Karpas-422 (cell line): ENCODE results near the gene BAD. TPM values are rescaled to one million over a fixed set of nuclear protein-coding genes. Genes with fewer than 3 reads are reported as not detected.
A peak's percentile ranks its signal among the peaks of the same experiment; 100 is the strongest.

Experiments used
- DNase-seq: peaks from one replicate; pipeline ENCODE4 v3.0.0-alpha.2; 2015
- H2AFZ ChIP-seq: fragments of 200-600 bp; sonication (generic); 2 replicates; pipeline ENCODE4 v1.6.1; 2014; ENCODE audit warnings: antibody characterized with exemption, low read length, mixed read lengths
- H3K27ac ChIP-seq: fragments of 200-600 bp; sonication (generic); 2 replicates; pipeline ENCODE4 v1.5.1; 2014; ENCODE audit warnings: mild to moderate bottlenecking, low read length, moderate library complexity
- H3K27me3 ChIP-seq: fragments of 200-600 bp; sonication (generic); 2 replicates; pipeline ENCODE4 v1.6.1; 2014; ENCODE audit warnings: low read length, mixed read lengths
- H3K36me3 ChIP-seq: fragments of 200-600 bp; sonication (generic); 2 replicates; pipeline ENCODE4 v1.6.1; 2014; ENCODE audit warnings: low read length, mixed read lengths; ENCODE audit not compliant: insufficient read depth
- H3K4me1 ChIP-seq: fragments of 200-600 bp; sonication (generic); 2 replicates; pipeline ENCODE4 v1.6.1; 2014; ENCODE audit warnings: mild to moderate bottlenecking, low read length, mixed read lengths
- H3K4me2 ChIP-seq: fragments of 200-600 bp; sonication (generic); 2 replicates; pipeline ENCODE4 v1.6.1; 2014; ENCODE audit warnings: low read length, low read depth, mild to moderate bottlenecking; ENCODE audit not compliant: poor library complexity, severe bottlenecking
- H3K4me3 ChIP-seq: fragments of 200-600 bp; sonication (generic); 2 replicates; pipeline ENCODE4 v1.5.1; 2014; ENCODE audit warnings: mild to moderate bottlenecking, antibody characterized with exemption, low read length, mixed read lengths
- H3K79me2 ChIP-seq: fragments of 200-600 bp; sonication (generic); 2 replicates; pipeline ENCODE4 v1.6.1; 2014; ENCODE audit warnings: mild to moderate bottlenecking, low read length, mixed read lengths
- H3K9ac ChIP-seq: fragments of 200-600 bp; sonication (generic); 2 replicates; pipeline ENCODE4 v1.6.0; 2014; ENCODE audit warnings: low read length
- H3K9me2 ChIP-seq: fragments of 200-600 bp; sonication (generic), shearing (Covaris generic); replicated peaks from 2 replicates; pipeline ENCODE4 v1.6.0; 2014; ENCODE audit warnings: mild to moderate bottlenecking, low read length, moderate library complexity; ENCODE audit not compliant: insufficient read depth
- H3K9me3 ChIP-seq: fragments of 300-700, 200-600 bp; sonication (generic); 2 replicates; pipeline ENCODE4 v1.6.1; 2014; ENCODE audit warnings: low read length, mixed read lengths
- H4K20me1 ChIP-seq: fragments of 200-600 bp; sonication (generic); 2 replicates; pipeline ENCODE4 v1.6.1; 2014; ENCODE audit warnings: mild to moderate bottlenecking, antibody characterized with exemption, low read length, low read depth; ENCODE audit not compliant: insufficient read depth
- total RNA-seq: library from RNA; depleted of rRNA; stranded (reverse); fragments of >200 nt; shearing (Covaris generic); gene quantifications from 2 replicates; pipeline ENCODE4 v1.2.3, GENCODE V29; 2014; ENCODE audit warnings: low replicate concordance

BAD gene
- total RNA-seq, 1 experiment from 2014 or later = 45.3 TPM

DNA sequence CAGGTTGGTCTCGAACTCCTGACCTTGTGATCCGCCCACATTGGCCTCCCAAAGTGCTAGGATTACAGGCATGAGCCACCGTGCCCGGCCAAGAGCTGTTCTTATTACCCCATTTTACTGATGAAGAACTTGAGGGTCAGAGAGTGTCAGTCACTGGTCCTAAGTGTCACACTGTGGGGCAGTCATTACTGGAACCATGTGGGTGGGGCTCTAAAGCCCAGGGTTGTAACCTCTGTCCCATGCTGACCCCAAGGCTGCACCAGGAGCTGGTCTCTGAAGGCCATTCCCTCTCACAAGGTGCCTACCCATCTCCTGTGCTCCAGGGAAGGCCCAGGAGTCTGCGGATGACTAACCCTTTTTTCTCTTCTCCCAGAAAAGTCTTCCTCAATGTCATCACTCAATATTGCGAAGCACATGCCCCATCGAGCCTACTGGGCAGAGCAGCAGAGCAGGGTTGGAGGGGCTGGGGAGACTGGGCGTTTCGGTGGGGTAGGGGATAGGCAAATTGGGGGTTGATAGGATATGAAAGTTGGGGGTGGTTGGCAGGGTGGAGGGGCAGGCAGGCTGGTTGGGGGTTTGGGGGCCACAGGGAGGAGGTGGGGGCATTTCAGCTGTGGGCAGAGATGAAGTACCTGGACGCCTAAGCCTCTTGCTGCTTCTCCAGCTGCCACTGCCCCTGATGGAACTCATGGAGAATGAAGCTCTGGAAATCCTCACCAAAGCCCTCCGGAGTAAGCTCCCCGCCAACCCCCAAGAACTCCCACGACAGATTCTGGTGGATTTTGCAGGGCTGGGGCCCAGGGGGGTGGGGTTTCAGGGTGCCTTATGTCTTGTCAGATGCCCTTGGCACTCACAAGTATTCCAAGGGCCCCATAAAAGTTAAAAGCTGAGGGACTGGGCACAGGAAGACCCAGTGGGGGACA is 18.9 kb upstream of the BAD start:
- peak overlapping the region; percentile 96 for H3K27ac ChIP-seq
- peak overlapping the region; percentile 97 for H3K9ac ChIP-seq
- H3K79me2 ChIP-seq = peaks cover 26% of the 10 kb centered on the region
- no peaks in the 10 kb centered on the region for H3K27me3 ChIP-seq
- peaks cover 7% of the 10 kb centered on the region; the same call in 1 of the 2 replicates for H3K36me3 ChIP-seq
- no peak for DNase-seq
- no peaks in the 10 kb centered on the region for H3K9me3 ChIP-seq
- no peaks in the 10 kb centered on the region for H3K9me2 ChIP-seq
- peak overlapping the region; percentile 85 for H3K4me3 ChIP-seq
- peaks cover 38% of the 10 kb centered on the region for H3K4me1 ChIP-seq
- no peak overlapping the region for H2AFZ ChIP-seq
- peak overlapping the region; percentile 93 for H3K4me2 ChIP-seq
- H4K20me1 ChIP-seq = peaks cover 8% of the 10 kb centered on the region; the same call in 1 of the 2 replicates

DNA sequence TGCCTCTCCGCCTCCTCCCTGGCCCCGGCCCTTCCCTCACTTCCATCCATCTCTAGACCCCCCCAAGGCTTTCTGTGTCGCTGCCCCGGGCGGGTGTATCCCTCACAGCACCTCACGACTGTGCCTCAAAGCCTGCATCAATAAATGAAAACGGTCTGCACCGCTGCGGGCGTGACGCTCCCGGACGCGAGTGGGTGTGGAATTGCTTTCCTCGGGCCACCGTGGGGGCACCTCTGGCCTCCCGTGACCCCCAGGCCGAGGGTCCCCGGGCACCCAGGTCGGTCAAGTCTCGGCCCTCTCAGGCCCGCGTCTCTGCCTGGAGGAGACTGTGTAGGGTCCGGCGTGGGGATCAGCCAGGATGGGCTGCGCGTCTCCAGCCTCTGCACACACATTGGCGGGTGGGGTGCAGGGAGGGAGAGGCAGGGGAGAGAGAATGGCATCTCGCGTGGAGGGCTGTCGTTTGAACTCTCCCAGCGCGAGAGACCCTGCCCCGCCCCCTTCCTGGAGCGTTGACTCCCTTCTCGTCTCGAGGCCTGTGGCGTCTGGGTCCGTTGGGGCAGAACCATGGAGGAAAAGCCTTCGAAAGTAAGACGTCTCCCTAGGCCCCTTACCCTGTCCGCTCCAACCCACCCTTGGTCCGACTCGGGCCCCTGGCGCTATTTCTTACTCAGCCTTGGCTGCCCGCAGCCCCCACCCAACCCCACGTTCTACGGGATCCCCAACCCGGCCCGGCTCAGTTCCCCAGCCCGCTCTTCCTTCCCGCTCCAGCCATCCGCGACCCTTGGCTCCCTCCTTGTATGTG is 15.6 kb upstream of the BAD start, which contains the start of gene CATSPERZ:
CATSPERZ (plus strand) TSS at position 512 of the 802 bp plus-strand sequence; CDS start at position 565, 53 bp downstream.
- no peak within 1 kb of the TSS for H3K9ac ChIP-seq

DNA sequence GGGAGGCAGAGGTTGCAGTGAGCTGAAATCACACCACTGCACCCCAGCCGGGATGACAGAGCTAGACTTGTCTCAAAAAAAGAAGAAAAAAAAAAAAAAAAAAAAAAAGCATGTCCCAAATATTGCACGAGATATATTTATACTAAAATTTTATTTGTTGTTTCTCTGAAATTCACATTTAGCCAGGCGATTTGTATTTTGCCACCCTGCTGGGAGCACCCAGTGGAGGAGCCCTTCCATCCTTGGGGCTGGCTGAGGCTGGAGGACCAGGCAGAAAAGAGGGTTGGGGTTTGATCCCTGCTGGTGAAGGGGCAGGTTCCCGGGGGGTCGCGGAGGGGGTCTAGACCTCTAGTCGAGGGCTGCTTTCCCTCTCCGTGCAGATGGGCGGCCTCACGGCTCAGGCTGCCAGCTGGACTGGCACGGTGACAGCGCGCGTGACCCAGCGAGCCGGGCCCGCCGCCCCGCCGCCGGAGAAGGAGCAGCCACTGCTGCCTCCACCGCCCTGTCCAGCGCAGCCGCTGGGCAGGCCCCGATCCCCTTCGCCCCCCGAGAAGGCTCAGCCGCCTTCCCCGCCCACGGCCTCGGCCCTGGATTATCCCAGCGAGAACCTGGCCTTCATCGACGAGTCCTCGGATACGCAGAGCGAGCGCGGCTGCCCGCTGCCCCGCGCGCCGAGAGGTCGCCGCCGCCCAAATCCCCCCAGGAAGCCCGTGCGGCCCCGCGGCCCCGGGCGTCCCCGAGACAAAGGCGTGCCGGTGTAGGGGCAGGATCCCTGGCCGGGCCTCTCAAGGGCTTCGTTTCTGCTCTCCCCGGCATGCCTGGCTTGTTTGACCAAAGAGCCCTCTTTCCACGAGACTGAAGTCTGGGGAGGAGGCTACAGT is 14.7 kb upstream of the BAD start:
- Histone ChIP-seq H3K9me2 (no peaks in the 10 kb centered on the region), H3K79me2 (no peaks in the 10 kb centered on the region), H3K9ac (no peak overlapping the region), H3K4me2 (no peak overlapping the region), H3K27ac (no peak overlapping the region), H2AFZ (no peak overlapping the region), H3K9me3 (no peaks in the 10 kb centered on the region), H3K4me1 (peaks cover 30% of the 10 kb centered on the region), H4K20me1 (peaks cover 4% of the 10 kb centered on the region; the same call in 1 of the 2 replicates), H3K36me3 (no peaks in the 10 kb centered on the region), H3K27me3 (no peaks in the 10 kb centered on the region), H3K4me3 (no peak overlapping the region)
- no peak for DNase-seq

More for the DNA sequence above, 15.6 kb upstream of the BAD start, which contains the start of gene CATSPERZ:
- no peak for DNase-seq
- Histone ChIP-seq H3K9me2 (no peaks in the 10 kb centered on the region), H2AFZ (no peak within 1 kb of the TSS), H3K79me2 (no peaks in the 10 kb centered on the region), H3K27me3 (no peaks in the 10 kb centered on the region), H3K27ac (no peak within 1 kb of the TSS), H3K9me3 (no peaks in the 10 kb centered on the region), H4K20me1 (peaks cover 4% of the 10 kb centered on the region; the same call in 1 of the 2 replicates), H3K4me1 (peaks cover 35% of the 10 kb centered on the region), H3K36me3 (no peaks in the 10 kb centered on the region), H3K4me2 (peak within 1 kb of the TSS; percentile 56), H3K4me3 (no peak within 1 kb of the TSS)

DNA sequence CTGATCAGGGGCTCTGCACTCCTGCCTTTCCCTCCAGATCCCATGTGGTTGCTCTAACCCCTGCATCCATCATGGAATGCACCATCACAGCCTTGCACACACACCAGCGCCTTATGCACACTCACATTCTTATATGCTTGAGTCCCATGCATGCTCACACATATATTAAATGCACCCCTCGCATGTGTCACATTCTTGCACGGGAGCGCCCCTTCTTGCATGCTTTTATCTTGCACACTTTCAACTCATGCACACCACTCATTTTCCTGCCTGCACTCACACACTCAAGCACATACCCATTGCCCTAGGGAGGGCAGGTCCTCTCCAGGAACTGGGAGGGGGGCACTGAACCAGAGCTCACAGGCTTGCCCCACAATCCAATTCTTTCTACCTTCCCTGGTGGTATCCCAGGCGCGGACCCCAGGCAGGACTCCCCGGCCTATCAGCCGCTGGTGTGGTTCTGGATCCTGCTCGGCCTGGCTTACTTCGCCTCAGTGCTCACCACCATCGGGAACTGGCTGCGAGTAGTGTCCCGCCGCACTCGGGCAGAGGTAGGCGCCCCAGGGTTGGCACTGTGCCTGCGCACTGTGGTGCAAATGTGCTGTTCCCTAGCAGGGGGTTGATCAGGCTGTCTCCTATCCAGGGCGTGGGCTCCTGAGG is 13.4 kb upstream of the BAD start:
- H3K27me3 ChIP-seq = no peaks in the 10 kb centered on the region
- no peak overlapping the region for H2AFZ ChIP-seq
- H4K20me1 ChIP-seq = no peaks in the 10 kb centered on the region
- peaks cover 18% of the 10 kb centered on the region for H3K4me1 ChIP-seq
- H3K4me3 ChIP-seq = no peak overlapping the region
- H3K79me2 ChIP-seq = no peaks in the 10 kb centered on the region
- no peak overlapping the region for H3K27ac ChIP-seq
- no peak overlapping the region for H3K9ac ChIP-seq
- H3K9me3 ChIP-seq = no peaks in the 10 kb centered on the region
- H3K9me2 ChIP-seq = no peaks in the 10 kb centered on the region
- no peak for DNase-seq
- no peak overlapping the region for H3K4me2 ChIP-seq
- no peaks in the 10 kb centered on the region for H3K36me3 ChIP-seq

DNA sequence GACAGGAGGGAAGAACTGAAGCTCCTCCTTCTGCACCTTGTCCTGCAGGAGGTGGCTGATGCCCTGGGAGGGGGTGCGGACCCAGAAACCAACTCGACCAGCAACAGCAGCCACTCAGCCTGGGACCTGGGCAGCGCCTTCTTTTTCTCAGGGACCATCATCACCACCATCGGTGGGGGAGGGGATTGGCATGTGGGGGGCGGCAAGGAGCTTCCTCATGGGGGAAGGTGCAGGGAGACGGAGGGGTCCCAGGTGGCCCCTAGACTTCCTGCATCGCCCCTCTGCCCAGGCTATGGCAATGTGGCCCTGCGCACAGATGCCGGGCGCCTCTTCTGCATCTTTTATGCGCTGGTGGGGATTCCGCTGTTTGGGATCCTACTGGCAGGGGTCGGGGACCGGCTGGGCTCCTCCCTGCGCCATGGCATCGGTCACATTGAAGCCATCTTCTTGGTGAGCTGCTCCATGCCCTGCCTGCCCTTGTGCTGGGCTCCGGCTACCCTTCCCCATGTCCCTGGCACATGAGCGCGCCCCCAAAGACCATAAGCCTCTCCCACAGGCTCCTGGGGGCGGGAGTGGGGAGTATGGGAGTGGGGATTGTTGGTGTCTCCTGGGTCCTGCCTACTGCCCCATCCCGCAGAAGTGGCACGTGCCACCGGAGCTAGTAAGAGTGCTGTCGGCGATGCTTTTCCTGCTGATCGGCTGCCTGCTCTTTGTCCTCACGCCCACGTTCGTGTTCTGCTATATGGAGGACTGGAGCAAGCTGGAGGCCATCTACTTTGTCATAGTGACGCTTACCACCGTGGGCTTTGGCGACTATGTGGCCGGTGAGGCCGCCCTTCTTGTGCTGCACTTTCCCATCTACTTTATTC is 12.6 kb upstream of the BAD start:
- H3K36me3 ChIP-seq = no peaks in the 10 kb centered on the region
- no peaks in the 10 kb centered on the region for H3K27me3 ChIP-seq
- no peak for DNase-seq
- no peaks in the 10 kb centered on the region for H3K9me3 ChIP-seq
- no peak overlapping the region for H2AFZ ChIP-seq
- H3K4me2 ChIP-seq = no peak overlapping the region
- no peak overlapping the region for H3K27ac ChIP-seq
- no peaks in the 10 kb centered on the region for H4K20me1 ChIP-seq
- peaks cover 18% of the 10 kb centered on the region for H3K4me1 ChIP-seq
- H3K9ac ChIP-seq = no peak overlapping the region
- no peak overlapping the region for H3K4me3 ChIP-seq
- no peaks in the 10 kb centered on the region for H3K9me2 ChIP-seq
- H3K79me2 ChIP-seq = no peaks in the 10 kb centered on the region

DNA sequence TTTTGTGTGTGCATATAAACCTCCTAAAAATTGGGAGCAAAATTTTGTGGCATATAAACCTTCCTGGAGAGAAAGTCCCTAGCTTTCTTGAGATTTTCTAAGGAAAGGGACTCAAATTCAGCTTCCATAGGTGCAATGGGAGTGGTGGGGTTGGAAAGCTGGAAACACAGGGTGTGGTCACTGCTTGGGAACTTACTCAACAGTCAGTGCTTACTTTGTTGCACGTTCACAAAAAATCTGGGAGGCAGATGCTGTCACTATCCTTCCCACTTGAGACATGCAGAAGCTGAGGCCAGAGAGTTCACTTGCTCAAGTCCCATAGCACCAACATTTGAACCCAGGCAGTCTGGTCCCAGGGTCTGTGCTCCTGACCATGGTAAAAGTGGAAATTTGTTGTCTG is 11.8 kb upstream of the BAD start:
- Histone ChIP-seq H3K36me3 (no peaks in the 10 kb centered on the region), H3K27ac (no peak overlapping the region), H3K9me3 (no peaks in the 10 kb centered on the region), H3K9ac (no peak overlapping the region), H3K4me2 (no peak overlapping the region), H3K9me2 (no peaks in the 10 kb centered on the region), H3K27me3 (no peaks in the 10 kb centered on the region), H3K4me3 (no peak overlapping the region), H2AFZ (no peak overlapping the region), H3K79me2 (no peaks in the 10 kb centered on the region), H4K20me1 (no peaks in the 10 kb centered on the region), H3K4me1 (peaks cover 18% of the 10 kb centered on the region)
- no peak for DNase-seq

DNA sequence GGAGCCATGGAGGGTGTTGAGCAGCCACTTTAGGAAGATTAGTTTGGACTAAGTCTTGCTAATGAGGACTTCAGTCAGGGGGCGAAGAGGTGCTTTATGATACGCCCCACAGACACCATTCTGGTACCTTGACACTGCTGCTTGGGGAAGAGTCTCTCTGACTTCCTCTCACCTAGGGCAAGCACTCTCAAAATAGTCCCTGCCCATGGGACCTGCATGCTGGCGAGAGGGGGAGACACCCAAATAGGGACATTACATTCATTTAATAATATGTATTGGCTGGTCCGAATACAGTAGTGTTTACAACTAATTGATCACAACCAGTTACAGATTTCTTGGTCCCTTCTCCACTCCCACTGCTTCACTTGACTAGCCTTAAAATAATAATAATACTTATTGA is 11.3 kb upstream of the BAD start:
- no peaks in the 10 kb centered on the region for H3K9me2 ChIP-seq
- DNase-seq = peak; percentile 61
- no peak overlapping the region for H3K4me3 ChIP-seq
- H3K27me3 ChIP-seq = no peaks in the 10 kb centered on the region
- H3K36me3 ChIP-seq = no peaks in the 10 kb centered on the region
- no peaks in the 10 kb centered on the region for H3K9me3 ChIP-seq
- no peaks in the 10 kb centered on the region for H3K79me2 ChIP-seq
- no peak overlapping the region for H3K9ac ChIP-seq
- H4K20me1 ChIP-seq = no peaks in the 10 kb centered on the region
- H3K4me2 ChIP-seq = no peak overlapping the region
- H3K27ac ChIP-seq = no peak overlapping the region
- no peak overlapping the region for H2AFZ ChIP-seq
- H3K4me1 ChIP-seq = peaks cover 16% of the 10 kb centered on the region
